Skeletal muscle cell (primary cell): ENCODE measurements around the gene KCNQ1OT1.

Experiments
- DNase-seq: peaks from one replicate; pipeline ENCODE4 v3.0.0-alpha.2; 2010; ENCODE audit warnings: low read depth
- H3K4me3 ChIP-seq: 2 replicates; pipeline ENCODE4 v1.5.1; 2011; ENCODE audit warnings: low read depth, mild to moderate bottlenecking, control low read depth, low read length, moderate library complexity

KCNQ1OT1 gene

GRCh38 chr11:2699531-2700414, at the start of gene KCNQ1OT1:
Gene KCNQ1OT1 (minus strand): TSS chr11:2699994.
- peak; percentile 79 for DNase-seq
- peak within 1 kb of the TSS; percentile 81 for H3K4me3 ChIP-seq

GRCh38 chr11:2748814-2749554, 49.2 kb upstream of the KCNQ1OT1 start:
- no peak overlapping the region for H3K4me3 ChIP-seq
- no peak for DNase-seq

- no peak for DNase-seq
- no peak overlapping the region for H3K4me3 ChIP-seq
These were observed 48.4 kb upstream of the KCNQ1OT1 start for GRCh38 chr11:2748061-2748813.

GRCh38 chr11:2747248-2748027, 47.6 kb upstream of the KCNQ1OT1 start:
- no peak overlapping the region for H3K4me3 ChIP-seq
- DNase-seq, result no peak

GRCh38 chr11:2746401-2747247, 46.8 kb upstream of the KCNQ1OT1 start:
- no peak overlapping the region for H3K4me3 ChIP-seq
- no peak for DNase-seq

- H3K4me3 ChIP-seq, result no peak overlapping the region
- DNase-seq, result no peak
These were observed 45.7 kb upstream of the KCNQ1OT1 start for GRCh38 chr11:2745511-2745910.

- no peak for DNase-seq
- H3K4me3 ChIP-seq, result no peak overlapping the region
These were observed 44.4 kb upstream of the KCNQ1OT1 start for GRCh38 chr11:2744166-2744565.

GRCh38 chr11:2743427-2744110, 43.8 kb upstream of the KCNQ1OT1 start:
- DNase-seq, result no peak

GRCh38 chr11:2742611-2743426, 43.0 kb upstream of the KCNQ1OT1 start:
- no peak for DNase-seq
- H3K4me3 ChIP-seq, result no peak overlapping the region

More at GRCh38 chr11:2743427-2744110, 43.8 kb upstream of the KCNQ1OT1 start:
- no peak overlapping the region for H3K4me3 ChIP-seq

GRCh38 chr11:2742201-2742600, 42.4 kb upstream of the KCNQ1OT1 start:
- H3K4me3 ChIP-seq, result no peak overlapping the region
- no peak for DNase-seq

GRCh38 chr11:2741377-2742131, 41.8 kb upstream of the KCNQ1OT1 start:
- DNase-seq, result peak; percentile 70
- no peak overlapping the region for H3K4me3 ChIP-seq

GRCh38 chr11:2741006-2741376, 41.2 kb upstream of the KCNQ1OT1 start:
- no peak for DNase-seq
- no peak overlapping the region for H3K4me3 ChIP-seq

GRCh38 chr11:2740275-2740940, 40.6 kb upstream of the KCNQ1OT1 start:
- DNase-seq, result no peak
- H3K4me3 ChIP-seq, result no peak overlapping the region

GRCh38 chr11:2739531-2740274, 39.9 kb upstream of the KCNQ1OT1 start:
- DNase-seq, result no peak
- no peak overlapping the region for H3K4me3 ChIP-seq
